CD14-positive monocyte (primary cell): ENCODE results near the gene MAP1LC3C. TPM values are rescaled to one million over a fixed set of nuclear protein-coding genes. Genes with fewer than 3 reads are reported as not detected.
A peak's percentile ranks its signal among the peaks of the same experiment; 100 is the strongest.

Source experiments
- DNase-seq, 3 donors: peaks; one replicate each; pipeline ENCODE4 v3.0.0-alpha.2; 2011 to 2022
- H2AFZ ChIP-seq: 2 replicates; pipeline ENCODE4 v1.6.0; 2012; ENCODE audit warnings: mild to moderate bottlenecking, low read depth, low read length, inconsistent platforms; ENCODE audit not compliant: insufficient read depth, poor library complexity, severe bottlenecking
- H3K27ac ChIP-seq, 2 donors: 1 replicate in 1 of 2; 2 replicates in 1 of 2; pipeline ENCODE4 v1.5.1; 2012 to 2013; ENCODE audit warnings: low read length in 2 of 2, control low read depth in 1 of 2, inconsistent platforms in 1 of 2, low read depth in 1 of 2, mild to moderate bottlenecking in 1 of 2
- H3K27me3 ChIP-seq, 2 donors: one replicate each; pipeline versions ENCODE4 v1.6.0 to v1.6.1; 2011 to 2013; ENCODE audit warnings: low read length in 2 of 2; ENCODE audit not compliant: control insufficient read depth in 2 of 2, insufficient read depth in 2 of 2
- H3K36me3 ChIP-seq, 2 donors: replicated peaks in 1 of 2; 1 replicate in 1 of 2; 2 replicates in 1 of 2; pipeline versions ENCODE4 v1.5.1 to v1.6.1; 2012 to 2013; ENCODE audit warnings: low read length in 2 of 2, control low read depth in 1 of 2, inconsistent platforms in 1 of 2, mild to moderate bottlenecking in 1 of 2; ENCODE audit not compliant: insufficient read depth in 2 of 2, control insufficient read depth in 1 of 2
- H3K4me1 ChIP-seq, 2 donors: 1 replicate in 1 of 2; 2 replicates in 1 of 2; pipeline versions ENCODE4 v1.5.1 to v1.6.1; 2012 to 2013; ENCODE audit warnings: low read length in 2 of 2, control low read depth in 1 of 2, inconsistent platforms in 1 of 2, mild to moderate bottlenecking in 1 of 2, moderate library complexity in 1 of 2; ENCODE audit not compliant: insufficient read depth in 2 of 2, control insufficient read depth in 1 of 2
- H3K4me2 ChIP-seq: replicated peaks from 2 replicates; pipeline ENCODE3; 2012; ENCODE audit warnings: low read length, moderate library complexity, mild to moderate bottlenecking; ENCODE audit not compliant: poor library complexity, severe bottlenecking; ENCODE audit errors: extremely low read depth
- H3K4me3 ChIP-seq, 3 experiments: fragments of 200-600 bp in 1 of 3; sonication (generic) in 1 of 3; replicated peaks in 1 of 3; 1 replicate in 2 of 3; 2 replicates in 1 of 3; pipeline ENCODE4 v1.5.1; 2011 to 2013; ENCODE audit warnings: low read length in 3 of 3, mild to moderate bottlenecking in 3 of 3, control low read depth in 2 of 3, low read depth in 2 of 3, inconsistent platforms in 1 of 3, moderate library complexity in 1 of 3
- H3K79me2 ChIP-seq: 2 replicates; pipeline ENCODE4 v1.6.0; 2012; ENCODE audit warnings: mild to moderate bottlenecking, control low read depth, inconsistent platforms, low read length, moderate library complexity; ENCODE audit not compliant: insufficient read depth
- H3K9ac ChIP-seq: 2 replicates; pipeline ENCODE4 v1.6.0; 2017; ENCODE audit warnings: low read length, mild to moderate bottlenecking; ENCODE audit not compliant: insufficient read depth, poor library complexity, severe bottlenecking
- H3K9me3 ChIP-seq, 2 donors: replicated peaks in 1 of 2; 1 replicate in 1 of 2; 2 replicates in 1 of 2; pipeline versions ENCODE4 v1.5.1 to v1.6.1; 2012 to 2013; ENCODE audit warnings: low read length in 2 of 2, control low read depth in 1 of 2; ENCODE audit not compliant: control insufficient read depth in 1 of 2, insufficient read depth in 1 of 2
- H4K20me1 ChIP-seq: 2 replicates; pipeline ENCODE4 v1.6.0; 2012; ENCODE audit warnings: mild to moderate bottlenecking, low read length, control low read depth, moderate library complexity; ENCODE audit not compliant: insufficient read depth
- H3K27ac Mint-ChIP-seq, 7 donors: one replicate each; pipeline ENCODE4 v1.8.0; 2020; ENCODE audit warnings: mild to moderate bottlenecking in 7 of 7, mixed read lengths in 7 of 7, moderate library complexity in 6 of 7, inconsistent platforms in 2 of 7
- H3K27me3 Mint-ChIP-seq, 3 donors: one replicate each; pipeline ENCODE4 v1.8.0; 2021 to 2022; ENCODE audit warnings: low read depth in 3 of 3, mild to moderate bottlenecking in 3 of 3, mixed read lengths in 3 of 3, moderate library complexity in 3 of 3, inconsistent platforms in 1 of 3
- H3K36me3 Mint-ChIP-seq, 2 donors: one replicate each; pipeline ENCODE4 v1.8.0; 2020; ENCODE audit warnings: mixed read lengths in 2 of 2, inconsistent platforms in 1 of 2, mild to moderate bottlenecking in 1 of 2
- H3K4me1 Mint-ChIP-seq: one replicate; pipeline ENCODE4 v1.8.0; 2020; ENCODE audit warnings: mild to moderate bottlenecking, mixed read lengths
- H3K4me3 Mint-ChIP-seq, 2 donors: one replicate each; pipeline ENCODE4 v1.8.0; 2020; ENCODE audit warnings: mild to moderate bottlenecking in 2 of 2, mixed read lengths in 2 of 2, moderate library complexity in 1 of 2
- H3K9me3 Mint-ChIP-seq, 7 donors: one replicate each; pipeline ENCODE4 v1.8.0; 2020 to 2022; ENCODE audit warnings: mixed read lengths in 7 of 7, mild to moderate bottlenecking in 6 of 7, moderate library complexity in 6 of 7, inconsistent platforms in 2 of 7
- CTCF ChIP-seq: fragments of 200-600 bp; IDR thresholded peaks from one replicate; pipeline ENCODE4 v1.8.0; 2022; ENCODE audit warnings: antibody characterized with exemption, mild to moderate bottlenecking
- WGBS: methylation state at CpG from one replicate; pipeline ENCODE4 v1.1.5; 2013; ENCODE audit warnings: missing lambda C conversion rate; ENCODE audit not compliant: insufficient coverage; 5-methylcytosine and 5-hydroxymethylcytosine counted together
- intact Hi-C, 2 donors: fragments of 100-400 bp; cut with micrococcal nuclease; formaldehyde crosslinking; loops; one replicate each; pipeline versions ENCODE4 v1.15.0 to v1.15.1; 2023
- polyA plus RNA-seq, 3 donors: library from polyadenylated mRNA; depleted of rRNA in 1 of 3; unstranded in 2 of 3; stranded (reverse) in 1 of 3; fragments of 300-500 nt in 2 of 3; fragments of >200 nt in 1 of 3; fragmentation: Illumina TruSeq in 2 of 3; gene quantifications; 1 replicate in 2 of 3; 2 replicates in 1 of 3; pipeline ENCODE4 v1.2.3, GENCODE V29; 2012 to 2021

Gene MAP1LC3C
- polyA plus RNA-seq, 3 donors, result 0.07 TPM; not detected in 2

- peak; percentile 82 for TF ChIP-seq CTCF
- Histone ChIP-seq H3K4me3 (peak overlapping the region; percentile 2 to 77 (median 22)), H2AFZ (peak overlapping the region; percentile 81), H3K9me3 (no peaks in the 10 kb centered on the region), H3K27me3 (peaks cover 0 to 5% of the 10 kb centered on the region in 2 donors), H3K4me2 (peak overlapping the region; percentile 79), H3K9ac (peak overlapping the region; percentile 53), H3K4me1 (peaks cover 0 to 7% of the 10 kb centered on the region in 2 donors), H3K27ac (no peak overlapping the region), H3K36me3 (no peaks in the 10 kb centered on the region), H4K20me1 (no peaks in the 10 kb centered on the region), H3K79me2 (no peaks in the 10 kb centered on the region)
- peaks cover 6% of the 10 kb centered on the region for H3K4me1 Mint-ChIP-seq
- WGBS, result 8% methylated on average over 9 of the region's 20 CpGs
- peaks cover 6 to 15% (median 11%) of the 10 kb centered on the region in 3 donors for H3K27me3 Mint-ChIP-seq
- intact Hi-C loops, result loop anchor here in 1 of 2 donors (10.0 kb wide), 2 partner anchors 104 to 474 kb away; no protein-coding TSS in a partner anchor
- peak overlapping the region; percentile 70 to 91 for H3K4me3 Mint-ChIP-seq
- DNase-seq, result peak; percentile 44 to 79 (median 48)
- peak overlapping the region in 5 of 7 donors; percentile 50 to 73 (median 61) for H3K27ac Mint-ChIP-seq
- no peaks in the 10 kb centered on the region for H3K36me3 Mint-ChIP-seq
- no peaks in the 10 kb centered on the region for H3K9me3 Mint-ChIP-seq
These were observed 431 bp downstream of the MAP1LC3C start for GRCh38 chr1:241998412-241998921.

DNA sequence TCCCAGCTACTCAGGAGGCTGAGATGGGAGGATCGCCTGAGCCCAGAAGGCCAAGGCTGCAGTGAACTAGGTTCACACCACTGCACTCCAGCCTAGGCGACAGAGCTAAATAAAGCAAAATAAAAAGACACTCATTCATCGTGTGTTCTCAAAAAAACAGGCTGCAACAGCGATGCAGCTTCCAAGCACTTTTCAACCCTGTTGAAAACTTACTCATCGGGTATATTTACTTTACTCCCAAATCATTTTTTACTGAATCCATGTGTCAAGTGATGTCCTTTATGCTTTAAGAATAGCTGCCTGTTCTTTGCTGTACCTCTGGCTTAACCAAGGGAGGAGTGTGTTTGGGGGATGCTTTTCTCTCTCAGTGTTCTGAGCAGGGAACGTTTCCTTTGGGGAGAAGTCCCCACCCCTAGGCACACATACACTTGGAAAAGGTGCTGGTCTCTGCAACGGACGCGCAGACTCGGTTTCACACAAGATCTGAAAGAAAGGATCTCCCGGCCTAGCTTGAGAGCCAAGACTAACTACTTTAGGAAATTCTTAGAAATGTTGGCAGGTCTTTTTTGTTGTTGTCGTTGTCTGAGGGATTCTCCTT, 1.4 kb downstream of the MAP1LC3C start:
- DNase-seq, result no peak
- Histone ChIP-seq H3K9me3 (no peaks in the 10 kb centered on the region), H3K4me1 (peaks cover 0 to 7% of the 10 kb centered on the region in 2 donors), H3K27ac (no peak overlapping the region), H3K4me2 (no peak overlapping the region), H3K27me3 (peaks cover 0 to 5% of the 10 kb centered on the region in 2 donors), H3K36me3 (no peaks in the 10 kb centered on the region), H4K20me1 (no peaks in the 10 kb centered on the region), H2AFZ (no peak overlapping the region), H3K4me3 (no peak overlapping the region), H3K79me2 (no peaks in the 10 kb centered on the region), H3K9ac (no peak overlapping the region)
- Mint-ChIP-seq H3K4me1 (peaks cover 6% of the 10 kb centered on the region), H3K4me3 (no peak overlapping the region), H3K27ac (no peak overlapping the region), H3K36me3 (no peaks in the 10 kb centered on the region), H3K9me3 (no peaks in the 10 kb centered on the region), H3K27me3 (peaks cover 6 to 21% (median 10%) of the 10 kb centered on the region in 3 donors)
- no peak for TF ChIP-seq CTCF
- intact Hi-C loops, result loop anchor here in 1 of 2 donors (10.0 kb wide), 2 partner anchors 103 to 473 kb away; no protein-coding TSS in a partner anchor
- 100% methylated on average over 4 of the region's 12 CpGs for WGBS
